Vagina (tissue), 2 donors: Measurements from ENCODE around the gene SEMA5B. TPM values are rescaled to one million over a fixed set of nuclear protein-coding genes. Genes with fewer than 3 reads are reported as not detected.

Source experiments
- DNase-seq, 2 donors: peaks; one replicate each; pipeline ENCODE4 v3.0.0-alpha.2; 2017; ENCODE audit errors: extremely low spot score in 2 of 2
- H3K27ac ChIP-seq: fragments of 200-600 bp; sonication (generic); one replicate; pipeline ENCODE4 v1.5.1; 2019
- H3K27me3 ChIP-seq: fragments of 200-600 bp; sonication (generic); one replicate; pipeline ENCODE4 v1.5.1; 2019
- H3K36me3 ChIP-seq, 2 donors: fragments of 200-600 bp; sonication (generic); one replicate each; pipeline ENCODE4 v1.5.1; 2017 to 2019
- H3K4me1 ChIP-seq: fragments of 200-600 bp; sonication (generic); one replicate; pipeline ENCODE4 v1.5.1; 2019
- H3K4me3 ChIP-seq, 2 donors: fragments of 200-600 bp; sonication (generic); 1 replicate in 1 of 2; 2 replicates in 1 of 2; pipeline ENCODE4 v1.5.1; 2016 to 2019
- H3K9me3 ChIP-seq: fragments of 200-600 bp; sonication (generic); one replicate; pipeline ENCODE4 v1.5.1; 2019
- POLR2A ChIP-seq, 2 donors: fragments of 450-650 bp; IDR thresholded peaks; one replicate each; pipeline ENCODE4 v1.6.1; 2017; ENCODE audit warnings: antibody characterized with exemption in 2 of 2, mild to moderate bottlenecking in 2 of 2, moderate library complexity in 2 of 2
- POLR2AphosphoS5 ChIP-seq, 2 donors: sonication (generic); formaldehyde crosslinking; IDR thresholded peaks; one replicate each; pipeline ENCODE4 v1.9.0; 2017; ENCODE audit warnings: antibody characterized with exemption in 2 of 2, mild to moderate bottlenecking in 2 of 2, low read depth in 1 of 2; ENCODE audit not compliant: insufficient read depth in 1 of 2
- intact Hi-C: fragments of 100-400 bp; cut with DNase I; formaldehyde crosslinking; loops from one replicate; pipeline ENCODE4 v1.15.1; 2023
- total RNA-seq: library from RNA; depleted of rRNA; stranded (reverse); fragments of >200 nt; gene quantifications from one replicate; pipeline ENCODE4 v1.2.3, GENCODE V29; 2016
- TF ChIP-seq, protein P1 (sequence below), 3 experiments: fragments of 450-650 bp in 2 of 3; fragments of 200-600 bp in 1 of 3; sonication (generic) in 1 of 3; IDR thresholded peaks; one replicate each; pipeline ENCODE4 v1.5.1; 2017 to 2019; ENCODE audit warnings: antibody characterized with exemption in 3 of 3, mild to moderate bottlenecking in 2 of 3, moderate library complexity in 2 of 3

The SEMA5B gene
- total RNA-seq, 1 donor from 2014 or later = 0.25 TPM

DNA sequence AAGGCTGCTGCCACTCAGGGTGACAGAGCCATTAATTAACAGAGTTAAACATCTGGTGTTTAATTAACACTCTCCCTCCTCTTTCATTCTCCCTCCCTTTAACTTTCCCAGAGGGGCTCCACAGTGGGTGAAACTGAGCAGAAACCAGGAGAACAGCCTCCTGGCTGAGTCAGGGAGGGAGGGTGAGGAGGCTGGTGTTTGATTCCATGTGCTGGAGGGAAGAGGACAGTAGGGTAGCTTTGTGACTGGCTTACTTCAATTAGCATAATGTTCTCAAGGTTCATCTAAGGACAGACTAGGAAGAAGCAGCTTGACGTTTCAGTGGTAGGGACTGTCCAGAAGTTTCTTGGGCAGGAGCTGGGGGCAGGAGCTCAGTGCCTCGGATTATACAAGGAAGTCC lies 62.8 kb downstream of the SEMA5B start:
- no peak for DNase-seq
- no peak overlapping the region for H3K4me3 ChIP-seq
- intact Hi-C loops = no loop called here
- TF ChIP-seq POLR2AphosphoS5 (IDR thresholded peaks at IDR 0.05; ENCODE audit: insufficient read depth in 1 of 2, low read depth in 1 of 2) (no peak), POLR2A (IDR thresholded peaks at IDR 0.05) (no peak)
- TF ChIP-seq, protein P1, sequence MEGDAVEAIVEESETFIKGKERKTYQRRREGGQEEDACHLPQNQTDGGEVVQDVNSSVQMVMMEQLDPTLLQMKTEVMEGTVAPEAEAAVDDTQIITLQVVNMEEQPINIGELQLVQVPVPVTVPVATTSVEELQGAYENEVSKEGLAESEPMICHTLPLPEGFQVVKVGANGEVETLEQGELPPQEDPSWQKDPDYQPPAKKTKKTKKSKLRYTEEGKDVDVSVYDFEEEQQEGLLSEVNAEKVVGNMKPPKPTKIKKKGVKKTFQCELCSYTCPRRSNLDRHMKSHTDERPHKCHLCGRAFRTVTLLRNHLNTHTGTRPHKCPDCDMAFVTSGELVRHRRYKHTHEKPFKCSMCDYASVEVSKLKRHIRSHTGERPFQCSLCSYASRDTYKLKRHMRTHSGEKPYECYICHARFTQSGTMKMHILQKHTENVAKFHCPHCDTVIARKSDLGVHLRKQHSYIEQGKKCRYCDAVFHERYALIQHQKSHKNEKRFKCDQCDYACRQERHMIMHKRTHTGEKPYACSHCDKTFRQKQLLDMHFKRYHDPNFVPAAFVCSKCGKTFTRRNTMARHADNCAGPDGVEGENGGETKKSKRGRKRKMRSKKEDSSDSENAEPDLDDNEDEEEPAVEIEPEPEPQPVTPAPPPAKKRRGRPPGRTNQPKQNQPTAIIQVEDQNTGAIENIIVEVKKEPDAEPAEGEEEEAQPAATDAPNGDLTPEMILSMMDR (IDR thresholded peaks at IDR 0.05) = no peak
- H3K4me1 ChIP-seq = peaks cover 6% of the 10 kb centered on the region
- H3K9me3 ChIP-seq = no peaks in the 10 kb centered on the region
- no peaks in the 10 kb centered on the region for H3K36me3 ChIP-seq
- H3K27ac ChIP-seq = no peak overlapping the region
- H3K27me3 ChIP-seq = no peaks in the 10 kb centered on the region

- Histone ChIP-seq H3K9me3 (no peaks in the 10 kb centered on the region), H3K4me3 (no peak overlapping the region), H3K27me3 (no peaks in the 10 kb centered on the region), H3K27ac (no peak overlapping the region), H3K36me3 (no peaks in the 10 kb centered on the region), H3K4me1 (peaks cover 15% of the 10 kb centered on the region)
- no peak for DNase-seq
- intact Hi-C loops = no loop called here
- no peak for TF ChIP-seq POLR2AphosphoS5 (IDR thresholded peaks at IDR 0.05; ENCODE audit: insufficient read depth in 1 of 2, low read depth in 1 of 2)
- TF ChIP-seq POLR2A (IDR thresholded peaks at IDR 0.05) = no peak
- TF ChIP-seq, protein P1 (IDR thresholded peaks at IDR 0.05) = no peak
Observed at GRCh38 chr3:122962149-122962548, 65.4 kb downstream of the SEMA5B start.

DNA sequence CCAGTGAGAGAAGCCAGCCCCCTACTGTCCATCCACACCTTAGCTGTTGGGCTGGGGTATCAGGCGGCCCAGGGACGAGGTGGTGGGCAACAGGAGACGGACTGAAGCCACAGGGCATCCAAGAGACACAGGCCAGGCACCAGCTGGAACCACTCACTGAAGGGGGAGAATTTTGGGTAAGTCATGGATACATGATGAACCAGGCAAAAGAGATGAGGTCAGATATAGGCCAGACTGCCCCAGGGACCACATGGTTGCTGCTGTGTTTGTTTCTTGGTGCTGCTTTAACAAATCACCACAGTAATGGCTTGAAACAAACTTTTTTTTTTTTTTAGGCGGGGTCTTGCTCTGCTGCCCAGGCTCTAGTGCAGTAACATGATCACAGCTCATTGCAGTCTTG lies 66.4 kb downstream of the SEMA5B start:
- no peaks in the 10 kb centered on the region for H3K9me3 ChIP-seq
- no peak overlapping the region for H3K4me3 ChIP-seq
- no peak for DNase-seq
- H3K27me3 ChIP-seq = no peaks in the 10 kb centered on the region
- intact Hi-C loops = no loop called here
- H3K36me3 ChIP-seq = no peaks in the 10 kb centered on the region
- H3K27ac ChIP-seq = no peak overlapping the region
- H3K4me1 ChIP-seq = peaks cover 17% of the 10 kb centered on the region
- TF ChIP-seq, protein P1 (IDR thresholded peaks at IDR 0.05) = no peak
- TF ChIP-seq POLR2AphosphoS5 (IDR thresholded peaks at IDR 0.05; ENCODE audit: insufficient read depth in 1 of 2, low read depth in 1 of 2) = no peak
- no peak for TF ChIP-seq POLR2A (IDR thresholded peaks at IDR 0.05)

DNA sequence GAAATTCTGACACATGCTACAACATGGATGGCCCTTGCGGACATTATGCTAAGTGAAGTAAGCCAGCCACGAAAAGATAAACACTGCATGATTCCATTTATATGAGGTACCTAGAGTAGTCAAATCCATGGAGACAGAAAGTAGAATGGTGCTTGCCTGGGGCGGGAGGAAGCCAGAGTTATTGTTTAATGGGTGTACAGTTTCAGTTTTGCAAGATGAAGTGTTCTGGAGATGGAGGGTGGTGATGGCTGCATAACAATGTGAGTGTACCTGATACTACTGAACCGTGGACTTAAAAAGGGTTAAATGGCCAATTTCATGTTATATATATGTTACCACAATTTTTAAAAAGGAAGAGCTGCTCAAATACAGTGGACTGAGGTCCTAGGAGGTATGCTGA lies 66.9 kb downstream of the SEMA5B start:
- Histone ChIP-seq H3K4me1 (peaks cover 17% of the 10 kb centered on the region), H3K9me3 (no peaks in the 10 kb centered on the region), H3K36me3 (no peaks in the 10 kb centered on the region), H3K27ac (no peak overlapping the region), H3K27me3 (no peaks in the 10 kb centered on the region), H3K4me3 (no peak overlapping the region)
- DNase-seq = no peak
- intact Hi-C loops = no loop called here
- TF ChIP-seq, protein P1 (IDR thresholded peaks at IDR 0.05) = no peak
- TF ChIP-seq POLR2A (IDR thresholded peaks at IDR 0.05) (no peak), POLR2AphosphoS5 (IDR thresholded peaks at IDR 0.05; ENCODE audit: insufficient read depth in 1 of 2, low read depth in 1 of 2) (no peak)

DNA sequence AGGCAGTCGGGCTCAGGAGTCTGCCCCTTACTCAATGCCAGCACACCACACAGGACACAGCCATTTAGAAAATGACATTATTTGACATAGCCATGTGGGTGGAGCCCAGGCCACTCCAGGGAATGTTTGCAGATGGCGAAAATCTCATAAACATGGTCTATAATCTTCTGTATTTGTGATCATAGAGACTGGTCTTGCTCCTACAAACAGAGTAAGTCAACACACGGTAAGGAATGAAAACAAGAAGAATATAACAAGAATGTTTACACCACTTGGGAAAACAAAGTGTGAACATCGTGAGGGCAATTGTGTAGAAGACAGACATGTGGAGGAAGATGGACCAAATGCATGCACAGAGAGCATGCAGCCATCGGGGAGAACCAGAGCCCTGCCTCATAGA lies 68.2 kb downstream of the SEMA5B start:
- Histone ChIP-seq H3K9me3 (no peaks in the 10 kb centered on the region), H3K27me3 (no peaks in the 10 kb centered on the region), H3K27ac (no peak overlapping the region), H3K36me3 (no peaks in the 10 kb centered on the region), H3K4me3 (no peak overlapping the region), H3K4me1 (peaks cover 17% of the 10 kb centered on the region)
- intact Hi-C loops = no loop called here
- no peak for DNase-seq
- TF ChIP-seq POLR2AphosphoS5 (IDR thresholded peaks at IDR 0.05; ENCODE audit: insufficient read depth in 1 of 2, low read depth in 1 of 2) (no peak), POLR2A (IDR thresholded peaks at IDR 0.05) (no peak)
- TF ChIP-seq, protein P1 (IDR thresholded peaks at IDR 0.05) = no peak
